Adrenal gland (tissue), 12 donors: Measurements from ENCODE around the gene CAMK2D. TPM values are rescaled to one million over a fixed set of nuclear protein-coding genes. Genes with fewer than 3 reads are reported as not detected.

Source experiments
- DNase-seq, 7 donors: peaks; one replicate each; pipeline ENCODE4 v3.0.0-alpha.2; 2019 to 2020
- H3K27ac ChIP-seq, 5 donors: fragments of 200-600 bp; sonication (generic) in 4 of 5; 1 replicate in 3 of 5; 2 replicates in 2 of 5; pipeline versions ENCODE4 v1.5.1 to v1.8.0; 2016 to 2020; ENCODE audit warnings: mild to moderate bottlenecking in 1 of 5
- H3K27me3 ChIP-seq: fragments of 200-600 bp; 2 replicates; pipeline ENCODE4 v1.8.0; 2021
- H3K36me3 ChIP-seq, 2 donors: fragments of 200-600 bp; replicated peaks in 1 of 2; 1 replicate in 1 of 2; 2 replicates in 1 of 2; pipeline versions ENCODE4 v1.5.1 to v1.8.0; 2018 to 2022
- H3K4me1 ChIP-seq, 2 donors: fragments of 200-600 bp; replicated peaks in 1 of 2; 1 replicate in 1 of 2; 2 replicates in 1 of 2; pipeline versions ENCODE4 v1.5.1 to v1.8.0; 2018 to 2021
- H3K4me3 ChIP-seq, 4 donors: fragments of 200-600 bp; sonication (generic) in 3 of 4; one replicate each; pipeline ENCODE4 v1.5.1; 2016 to 2018
- H3K9me3 ChIP-seq, 3 donors: fragments of 200-600 bp; sonication (generic) in 1 of 3; replicated peaks in 1 of 3; 1 replicate in 2 of 3; 2 replicates in 1 of 3; pipeline versions ENCODE4 v1.5.1 to v1.8.0; 2016 to 2021
- CTCF ChIP-seq, 6 experiments: fragments of 450-650 bp in 4 of 6; fragments of 200-600 bp in 2 of 6; sonication (generic) in 1 of 6; IDR thresholded peaks; 1 replicate in 5 of 6; 2 replicates in 1 of 6; pipeline versions ENCODE4 v1.5.1 to v1.8.0; 2016 to 2021; ENCODE audit warnings: antibody characterized with exemption in 6 of 6, mild to moderate bottlenecking in 2 of 6, moderate library complexity in 1 of 6
- POLR2A ChIP-seq, 2 donors: fragments of 450-650 bp; IDR thresholded peaks; one replicate each; pipeline ENCODE4 v1.6.1; 2017; ENCODE audit warnings: antibody characterized with exemption in 2 of 2, mild to moderate bottlenecking in 2 of 2, moderate library complexity in 1 of 2
- WGBS, 4 donors: extraction: QIAGEN DNeasy Blood & Tissue Kit in 2 of 4; methylation state at CpG; one replicate each; pipeline versions ENCODE4 v1.1.5 to v1.1.7; 2013 to 2017; 5-methylcytosine and 5-hydroxymethylcytosine counted together
- intact Hi-C, 2 donors: fragments of 100-400 bp; cut with DNase I; formaldehyde crosslinking; loops; one replicate each; pipeline versions ENCODE4 v1.14.1 to v1.15.0; 2022 to 2023
- polyA plus RNA-seq, 3 donors: library from polyadenylated mRNA; stranded (reverse); fragments of 200-250 nt in 2 of 3; fragments of 350-450 nt in 1 of 3; fragmentation: Illumina TruSeq in 1 of 3; extraction: RNeasy Lipid Tissue Mini Kit (QIAGEN cat#74804) in 1 of 3; gene quantifications; one replicate each; pipeline ENCODE4 v1.2.3, GENCODE V29; 2013 to 2014
- total RNA-seq, 9 donors: library from RNA; depleted of rRNA in 4 of 9; stranded (reverse); fragments of >200 nt in 4 of 9; fragments of 120-200 nt in 1 of 9; fragmentation: NEBNext Ultra II Directional in 1 of 9; extraction: Animal tissue kit (Norgen Biotek cat#: 25700) in 1 of 9; gene quantifications; one replicate each; pipeline versions ENCODE4 v1.1.0 to v1.2.4, GENCODE V29; 2013 to 2023
- donor health status: healthy with polysubstance abuse.
- donor health status: Bipolar disorder and iron deficiency.
- donor health status: DM: yes; HTN: yes; CAD: no.
- donor health status: DM: no; HTN: no; CAD: no.
- donor health status: DM: no; HTN: no; CAD: no.
- donor health status: DM: yes; HTN: yes; CAD: no.

CAMK2D gene
- total and polyA plus RNA-seq, 12 donors: 7.6 to 83.9 (median 33.6) TPM

- no peaks in the 10 kb centered on the region for H3K9me3 ChIP-seq
- intact Hi-C loops: no loop called here
- TF ChIP-seq POLR2A (IDR thresholded peaks at IDR 0.05): no peak
- no peak for TF ChIP-seq CTCF (IDR thresholded peaks at IDR 0.05)
- H3K27ac ChIP-seq: no peak overlapping the region
- WGBS, 4 donors: 93 to 98% (median 95%) methylated on average over 2 of the region's 2 CpGs
- H3K4me1 ChIP-seq: peaks cover 4 to 24% of the 10 kb centered on the region in 2 donors
- no peak for DNase-seq
- no peaks in the 10 kb centered on the region for H3K36me3 ChIP-seq
- H3K27me3 ChIP-seq: no peaks in the 10 kb centered on the region
- H3K4me3 ChIP-seq: no peak overlapping the region
Measured at GRCh38 chr4:113637823-113638561, 123.5 kb downstream of the CAMK2D start.

DNA sequence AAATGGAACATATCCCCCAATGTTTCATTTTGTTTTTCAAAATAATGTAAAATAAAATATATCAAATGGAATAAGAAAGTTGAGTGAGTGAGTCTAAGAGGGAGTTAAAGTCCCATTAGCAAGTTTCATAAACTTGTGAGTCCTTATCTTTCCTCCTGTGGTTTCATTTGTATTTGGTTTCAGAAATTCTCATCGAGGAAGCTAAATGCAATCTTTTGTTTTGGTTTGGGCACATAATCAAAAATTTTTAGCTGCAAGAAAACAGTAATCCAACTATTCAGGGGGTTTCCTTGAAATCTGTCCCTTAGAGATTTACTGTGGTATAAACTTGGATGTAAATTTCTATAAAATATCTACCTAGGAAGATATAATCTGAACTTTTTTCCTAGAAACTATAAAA lies 124.2 kb downstream of the CAMK2D start:
- 3 to 14% (median 7%) methylated on average over 1 of the region's 1 CpG for WGBS, 4 donors

GRCh38 chr4:113636877-113637276 lies 124.7 kb downstream of the CAMK2D start:
- Histone ChIP-seq H3K27ac (no peak overlapping the region), H3K4me1 (peaks cover 0 to 23% of the 10 kb centered on the region in 2 donors), H3K27me3 (no peaks in the 10 kb centered on the region), H3K9me3 (no peaks in the 10 kb centered on the region), H3K36me3 (no peaks in the 10 kb centered on the region), H3K4me3 (no peak overlapping the region)
- intact Hi-C loops: no loop called here
- TF ChIP-seq POLR2A (IDR thresholded peaks at IDR 0.05) (no peak), CTCF (IDR thresholded peaks at IDR 0.05) (no peak)
- DNase-seq: no peak

More for the DNA sequence above, 124.2 kb downstream of the CAMK2D start:
- no peak for DNase-seq
- intact Hi-C loops: no loop called here
- peaks cover 0 to 23% of the 10 kb centered on the region in 2 donors for H3K4me1 ChIP-seq
- no peaks in the 10 kb centered on the region for H3K36me3 ChIP-seq
- no peaks in the 10 kb centered on the region for H3K27me3 ChIP-seq
- no peak overlapping the region for H3K27ac ChIP-seq
- H3K9me3 ChIP-seq: no peaks in the 10 kb centered on the region
- TF ChIP-seq POLR2A (IDR thresholded peaks at IDR 0.05) (no peak), CTCF (IDR thresholded peaks at IDR 0.05) (no peak)
- no peak overlapping the region for H3K4me3 ChIP-seq

DNA sequence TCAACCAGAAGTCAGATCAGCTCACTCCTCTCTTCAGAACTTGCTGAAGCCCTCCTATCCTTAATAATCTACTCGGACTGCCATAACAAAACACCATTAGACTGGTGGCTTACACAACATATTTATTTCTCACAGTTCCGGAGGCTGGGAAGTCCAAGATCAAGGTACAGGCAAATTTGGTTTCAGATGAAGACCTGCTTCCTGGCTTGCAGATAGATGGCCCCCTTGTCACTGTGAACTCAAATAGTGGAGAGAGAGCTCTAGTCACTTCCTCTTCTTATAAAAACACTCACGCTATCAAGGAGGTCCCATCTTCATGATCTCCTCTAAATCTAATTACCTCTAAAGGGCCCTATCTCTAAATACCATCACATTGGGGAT lies 125.1 kb downstream of the CAMK2D start:
- DNase-seq: no peak
- no peaks in the 10 kb centered on the region for H3K36me3 ChIP-seq
- no peak overlapping the region for H3K4me3 ChIP-seq
- WGBS, 4 donors: 80 to 94% (median 85%) methylated on average over 3 of the region's 3 CpGs
- peaks cover 0 to 23% of the 10 kb centered on the region in 2 donors for H3K4me1 ChIP-seq
- no peaks in the 10 kb centered on the region for H3K9me3 ChIP-seq
- H3K27me3 ChIP-seq: no peaks in the 10 kb centered on the region
- TF ChIP-seq CTCF (IDR thresholded peaks at IDR 0.05) (no peak), POLR2A (IDR thresholded peaks at IDR 0.05) (no peak)
- no peak overlapping the region for H3K27ac ChIP-seq
- intact Hi-C loops: no loop called here
